GM18517 (cell line): Measurements from ENCODE around the gene ZIC5.

ENCODE experiments used
- ATAC-seq: cut with Tn5 transposase; IDR thresholded peaks from one replicate; pipeline ENCODE4 v1.9.1; 2021; ENCODE audit warnings: mild to moderate bottlenecking, moderate library complexity; ENCODE audit not compliant: unreplicated experiment

The ZIC5 gene

DNA sequence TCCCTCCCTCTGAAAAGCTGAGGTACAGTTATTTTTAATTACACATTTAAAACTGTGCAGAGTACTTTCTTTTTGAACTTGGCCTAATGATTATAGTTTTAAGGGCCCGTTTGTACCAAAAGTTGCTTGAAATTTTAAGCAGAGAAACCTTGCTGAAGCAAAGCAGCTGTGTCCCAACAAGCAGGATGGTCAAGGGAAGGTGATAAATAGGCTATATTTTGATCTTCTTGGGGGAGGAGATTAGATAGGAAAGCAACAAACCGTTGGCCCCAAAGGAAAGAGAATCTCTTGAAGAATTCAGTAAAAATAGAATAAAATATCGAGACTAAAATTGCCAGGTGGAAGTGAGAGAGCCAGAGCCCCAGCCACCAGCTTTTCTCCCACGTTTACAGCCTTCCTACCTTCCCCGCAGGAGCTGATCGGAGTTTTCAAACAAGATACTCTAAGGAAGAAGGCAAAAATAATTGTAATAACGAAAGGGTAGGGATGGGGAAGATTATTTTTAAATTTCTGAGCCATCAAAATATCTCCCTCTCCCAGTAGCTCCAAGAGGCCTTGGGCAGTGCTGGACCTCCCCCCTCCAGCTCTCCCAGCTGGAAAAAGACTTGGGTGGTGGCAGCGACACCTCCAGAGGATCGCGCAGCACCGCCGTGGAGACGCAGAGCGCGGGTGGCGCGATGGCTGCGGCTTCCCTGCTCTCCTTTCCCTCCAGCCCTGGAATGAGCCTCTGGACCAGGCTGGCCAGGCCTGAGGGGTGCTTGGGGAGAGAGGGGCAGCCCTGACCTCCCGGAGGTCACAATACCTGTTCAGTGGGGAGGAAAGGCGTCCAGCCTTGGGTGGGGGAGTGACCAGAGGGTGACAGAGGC, 15.8 kb upstream of the ZIC5 start:
- ATAC-seq = no peak

DNA sequence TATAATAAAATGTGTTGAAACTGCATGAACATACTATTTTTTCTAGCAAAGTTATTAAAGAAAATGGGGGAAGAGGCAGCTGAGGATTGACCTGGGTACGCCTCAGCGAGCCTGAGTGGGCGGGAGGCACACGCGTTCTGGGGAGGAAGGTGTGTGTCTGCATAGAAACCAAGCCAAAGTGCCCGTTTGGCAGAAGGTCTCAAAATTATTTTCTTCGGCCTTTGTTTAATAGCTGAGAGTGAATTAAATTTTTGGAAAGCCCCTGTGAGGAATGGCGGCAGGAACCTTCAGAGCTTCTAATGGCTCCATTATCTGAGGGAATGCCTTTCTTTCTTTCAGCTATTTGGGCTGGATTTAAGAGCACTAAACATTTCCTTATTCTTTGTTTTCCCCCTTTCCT, 15.2 kb upstream of the ZIC5 start:
- ATAC-seq = no peak

GRCh38 chr13:99985886-99986527, 14.4 kb upstream of the ZIC5 start:
- no peak for ATAC-seq

GRCh38 chr13:99985241-99985874, 13.8 kb upstream of the ZIC5 start:
- no peak for ATAC-seq

DNA sequence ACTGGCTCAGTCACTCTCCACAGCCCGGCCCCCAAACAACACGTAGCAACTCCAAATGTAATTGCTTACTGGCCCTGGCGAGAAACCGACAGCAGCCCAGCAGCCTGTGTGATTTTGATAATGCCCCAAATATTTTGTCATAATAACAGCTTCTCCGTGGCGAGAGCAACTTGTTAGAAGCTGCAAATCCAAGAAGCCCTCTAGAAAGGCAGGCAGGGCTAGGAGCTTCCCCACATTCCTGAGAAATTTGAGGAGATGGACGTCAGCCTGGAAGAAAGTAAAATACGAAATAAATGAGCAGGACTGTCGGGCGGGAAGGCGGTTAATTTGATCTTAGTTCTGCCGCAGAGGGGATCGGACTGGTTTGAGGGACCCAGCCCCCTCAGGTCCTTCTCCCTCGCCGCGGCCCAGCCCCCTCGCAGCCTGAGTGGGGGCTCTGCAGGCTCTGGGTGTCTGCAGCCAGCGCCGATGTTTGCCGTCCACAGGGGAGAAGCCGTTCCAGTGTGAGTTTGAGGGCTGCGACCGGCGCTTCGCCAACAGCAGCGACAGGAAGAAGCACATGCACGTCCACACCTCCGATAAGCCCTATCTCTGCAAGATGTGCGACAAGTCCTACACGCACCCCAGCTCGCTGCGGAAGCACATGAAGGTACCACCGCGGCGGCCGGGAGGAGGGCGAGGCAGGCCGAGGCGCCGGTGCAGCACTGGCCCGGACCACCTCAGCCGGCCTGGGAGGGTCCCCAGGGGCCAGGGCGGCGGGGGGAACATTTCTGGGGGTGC, 13.1 kb upstream of the ZIC5 start:
- ATAC-seq = no peak

- ATAC-seq = no peak
Measured at GRCh38 chr13:99983499-99984401, 12.2 kb upstream of the ZIC5 start.

GRCh38 chr13:99982731-99983498, 11.3 kb upstream of the ZIC5 start:
- ATAC-seq = no peak

DNA sequence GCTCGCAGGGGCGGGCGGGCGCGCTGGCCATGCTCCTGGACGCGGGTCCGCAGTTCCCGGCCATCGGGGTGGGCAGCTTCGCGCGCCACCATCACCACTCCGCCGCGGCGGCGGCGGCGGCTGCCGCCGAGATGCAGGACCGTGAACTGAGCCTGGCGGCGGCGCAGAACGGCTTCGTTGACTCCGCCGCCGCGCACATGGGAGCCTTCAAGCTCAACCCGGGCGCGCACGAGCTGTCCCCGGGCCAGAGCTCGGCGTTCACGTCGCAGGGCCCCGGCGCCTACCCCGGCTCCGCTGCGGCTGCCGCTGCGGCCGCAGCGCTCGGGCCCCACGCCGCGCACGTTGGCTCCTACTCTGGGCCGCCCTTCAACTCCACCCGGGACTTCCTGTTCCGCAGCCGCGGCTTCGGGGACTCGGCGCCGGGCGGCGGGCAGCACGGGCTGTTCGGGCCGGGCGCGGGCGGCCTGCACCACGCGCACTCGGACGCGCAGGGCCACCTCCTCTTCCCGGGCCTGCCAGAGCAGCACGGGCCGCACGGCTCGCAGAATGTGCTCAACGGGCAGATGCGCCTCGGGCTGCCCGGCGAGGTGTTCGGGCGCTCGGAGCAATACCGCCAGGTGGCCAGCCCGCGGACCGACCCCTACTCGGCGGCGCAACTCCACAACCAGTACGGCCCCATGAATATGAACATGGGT, 10.6 kb upstream of the ZIC5 start:
- no peak for ATAC-seq

DNA sequence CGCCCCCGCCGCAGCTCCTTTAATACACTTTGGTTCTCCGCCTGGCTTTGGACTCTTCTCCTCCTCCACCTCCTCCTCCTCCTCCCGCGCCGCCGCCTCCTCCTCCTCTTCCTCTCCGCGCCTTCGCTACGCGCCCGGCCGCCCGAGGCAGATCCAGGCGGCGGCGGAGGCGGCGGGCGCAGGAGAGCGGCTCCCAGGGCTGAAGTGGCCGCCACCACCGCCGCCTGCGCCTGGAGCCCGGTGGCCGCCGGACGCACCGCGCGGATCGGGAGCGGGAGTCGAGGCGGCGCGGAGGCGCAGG, 10.1 kb upstream of the ZIC5 start, which contains the start of gene ZIC2:
Gene ZIC2, plus strand, starts transcription at position 50 of the 301 bp plus-strand sequence. CDS start 281 bp downstream, outside the sequence.
- no peak for ATAC-seq

DNA sequence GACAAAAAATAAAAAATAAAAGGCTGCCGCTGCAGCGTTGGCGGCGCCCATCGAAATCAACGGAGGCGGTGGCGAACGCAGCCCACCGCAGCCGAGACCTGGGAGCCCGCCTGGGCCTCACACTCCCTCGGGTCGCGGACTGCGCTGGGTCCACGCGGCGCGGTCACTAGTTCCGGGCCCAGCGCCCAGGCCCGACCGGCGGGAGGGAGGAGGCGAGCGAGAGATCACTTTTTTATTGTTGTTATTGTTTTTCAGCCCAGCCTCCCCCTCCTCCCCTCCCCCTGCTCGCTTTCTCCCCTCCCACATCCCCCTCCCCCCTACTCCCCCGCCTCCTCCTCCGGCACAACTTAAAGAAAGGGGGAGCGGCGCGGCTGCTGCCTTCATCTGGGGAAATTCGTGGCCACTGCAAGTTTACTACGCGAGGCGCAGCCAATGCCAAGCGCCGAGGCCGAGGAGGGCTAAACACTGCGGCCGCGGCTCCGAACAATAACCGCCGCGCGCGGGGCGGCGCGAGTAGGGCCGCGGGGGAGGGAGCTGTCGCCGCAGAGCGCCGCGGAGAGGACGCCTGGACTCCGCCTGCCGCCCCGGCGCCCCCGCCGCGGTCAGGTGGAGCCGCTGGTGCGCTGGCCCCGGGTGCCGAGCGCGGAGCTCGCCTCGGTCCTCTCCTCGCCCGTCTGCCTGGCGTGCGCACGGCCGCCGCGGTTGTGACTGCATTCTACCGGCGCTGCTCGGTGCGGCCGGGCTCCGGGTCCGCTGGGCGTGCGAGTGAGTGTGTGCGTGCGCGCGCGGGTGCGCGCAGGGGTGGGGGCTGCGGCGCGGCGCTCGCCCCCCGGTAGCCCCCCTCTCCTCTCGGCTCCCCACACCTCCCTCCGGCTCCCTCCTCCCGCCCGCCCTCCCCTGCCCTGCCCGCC, 9.5 kb upstream of the ZIC5 start:
- ATAC-seq = no peak

DNA sequence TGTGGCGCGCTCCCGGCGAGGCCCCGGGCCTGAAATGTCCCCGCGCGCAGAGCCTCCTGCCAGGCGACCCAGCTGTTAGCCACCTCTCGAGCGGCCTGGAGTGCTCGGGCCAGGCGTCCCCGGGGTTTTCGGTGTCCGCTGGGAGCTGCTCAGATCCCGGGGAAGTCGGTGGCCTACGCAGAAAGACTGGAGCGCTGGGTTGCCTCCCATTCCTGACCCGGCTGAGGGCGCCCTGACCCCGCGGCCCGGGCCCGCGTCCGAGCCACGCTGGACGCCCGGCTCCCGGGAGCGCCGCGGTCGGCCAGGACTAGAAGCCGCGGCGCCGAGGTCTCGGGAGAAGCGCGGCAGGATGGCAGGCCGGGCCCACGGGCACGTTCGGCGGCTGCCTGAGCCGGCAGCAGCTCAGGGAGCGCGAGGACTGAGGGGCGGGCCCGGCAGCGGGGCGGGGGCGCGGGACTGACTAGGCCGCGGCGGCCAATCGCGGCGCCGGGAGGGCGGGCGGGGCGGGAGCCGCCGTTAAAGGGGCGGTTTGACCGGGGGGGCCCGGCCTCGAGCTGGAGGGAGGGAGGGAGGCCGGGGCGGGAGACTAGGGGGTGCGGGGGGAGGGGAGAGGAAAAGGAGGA, 8.7 kb upstream of the ZIC5 start:
- no peak for ATAC-seq

DNA sequence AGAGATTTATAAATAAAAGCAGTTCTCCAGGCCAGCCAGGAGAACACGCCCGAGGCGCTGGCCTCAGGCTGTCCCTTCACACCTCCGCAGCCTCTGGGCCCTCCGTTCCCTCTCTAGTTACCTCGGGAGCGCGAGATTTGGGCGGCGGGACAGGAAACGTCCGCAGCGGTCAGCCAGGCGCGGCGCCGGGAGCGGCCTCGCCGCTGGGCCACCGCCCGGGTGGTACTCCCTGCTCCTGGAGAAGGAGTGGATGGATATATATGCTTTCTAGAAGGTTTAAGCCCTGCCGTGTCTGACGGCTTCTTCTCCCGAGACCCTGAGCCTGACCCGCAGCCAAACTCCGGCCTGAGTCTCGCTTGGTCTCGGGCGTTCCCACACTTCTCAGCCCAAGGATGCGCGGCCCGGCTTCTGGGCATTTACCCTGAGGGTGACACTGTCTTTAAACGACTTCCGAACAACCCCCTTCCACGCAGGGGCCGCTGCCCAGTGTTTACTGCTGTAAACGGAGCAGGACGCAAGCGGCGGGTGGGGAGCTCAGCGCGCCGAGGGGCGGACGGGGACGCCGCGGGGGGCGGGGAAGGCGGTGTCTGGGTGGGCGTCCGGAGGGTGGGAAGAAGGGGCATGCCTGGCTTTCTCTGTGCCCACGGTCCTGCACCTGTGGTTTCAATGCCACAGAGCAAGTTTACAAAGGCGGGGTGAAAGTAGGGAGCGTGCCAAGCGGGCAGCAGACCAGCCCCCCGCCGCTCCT, 8.1 kb upstream of the ZIC5 start:
- no peak for ATAC-seq

- no peak for ATAC-seq
Measured at GRCh38 chr13:99978799-99979452, 7.4 kb upstream of the ZIC5 start.

GRCh38 chr13:99977912-99978798, 6.6 kb upstream of the ZIC5 start:
- no peak for ATAC-seq

GRCh38 chr13:99977334-99977911, 5.9 kb upstream of the ZIC5 start:
- no peak for ATAC-seq
